Tibial nerve (tissue), 4 donors: ENCODE data around the gene SUMO3. TPM values are rescaled to one million over a fixed set of nuclear protein-coding genes. Genes with fewer than 3 reads are reported as not detected.

ENCODE experiments used
- DNase-seq, 2 donors: peaks; one replicate each; pipeline ENCODE4 v3.0.0-alpha.2; 2019; ENCODE audit warnings: low spot score in 2 of 2
- H3K27ac ChIP-seq, 4 donors: fragments of 200-600 bp; sonication (generic) in 3 of 4; one replicate each; pipeline ENCODE4 v1.5.1; 2017 to 2019; ENCODE audit warnings: mild to moderate bottlenecking in 1 of 4
- H3K27me3 ChIP-seq, 2 donors: fragments of 200-600 bp; sonication (generic) in 1 of 2; one replicate each; pipeline versions ENCODE4 v1.5.1 to v1.6.0; 2017 to 2019
- H3K36me3 ChIP-seq, 3 donors: fragments of 200-600 bp; sonication (generic); one replicate each; pipeline ENCODE4 v1.5.1; 2018 to 2019
- H3K4me1 ChIP-seq, 4 donors: fragments of 200-600 bp; sonication (generic) in 3 of 4; one replicate each; pipeline ENCODE4 v1.5.1; 2017 to 2019
- H3K4me3 ChIP-seq, 4 donors: fragments of 200-600 bp; sonication (generic) in 3 of 4; one replicate each; pipeline ENCODE4 v1.5.1; 2017 to 2019; ENCODE audit warnings: mild to moderate bottlenecking in 1 of 4, moderate library complexity in 1 of 4
- H3K9me3 ChIP-seq, 4 donors: fragments of 200-600 bp; sonication (generic) in 3 of 4; one replicate each; pipeline ENCODE4 v1.5.1; 2017 to 2019
- EP300 ChIP-seq, 2 donors: sonication (generic); formaldehyde crosslinking; IDR thresholded peaks; one replicate each; pipeline ENCODE4 v1.6.1; 2017; ENCODE audit warnings: antibody characterized with exemption in 2 of 2, mild to moderate bottlenecking in 1 of 2
- POLR2A ChIP-seq, 2 donors: fragments of 450-650 bp; IDR thresholded peaks; one replicate each; pipeline ENCODE4 v1.6.1; 2017; ENCODE audit warnings: antibody characterized with exemption in 2 of 2, mild to moderate bottlenecking in 2 of 2, moderate library complexity in 2 of 2
- WGBS, 2 donors: methylation state at CpG; one replicate each; pipeline ENCODE4 v1.1.5; 2018; 5-methylcytosine and 5-hydroxymethylcytosine counted together
- total RNA-seq, 4 donors: library from RNA; depleted of rRNA; stranded (reverse); fragments of >200 nt; gene quantifications; one replicate each; pipeline ENCODE4 v1.1.0, GENCODE V29; 2016
- TF ChIP-seq, protein P1 (sequence below), 5 experiments: fragments of 200-600 bp in 3 of 5; fragments of 450-650 bp in 2 of 5; sonication (generic) in 3 of 5; IDR thresholded peaks; one replicate each; pipeline ENCODE4 v1.5.1; 2016 to 2019; ENCODE audit warnings: antibody characterized with exemption in 5 of 5, mild to moderate bottlenecking in 3 of 5, moderate library complexity in 2 of 5

The SUMO3 gene
- total RNA-seq, 4 donors from 2014 or later, result 59.9 to 70.8 (median 62.1) TPM

DNA sequence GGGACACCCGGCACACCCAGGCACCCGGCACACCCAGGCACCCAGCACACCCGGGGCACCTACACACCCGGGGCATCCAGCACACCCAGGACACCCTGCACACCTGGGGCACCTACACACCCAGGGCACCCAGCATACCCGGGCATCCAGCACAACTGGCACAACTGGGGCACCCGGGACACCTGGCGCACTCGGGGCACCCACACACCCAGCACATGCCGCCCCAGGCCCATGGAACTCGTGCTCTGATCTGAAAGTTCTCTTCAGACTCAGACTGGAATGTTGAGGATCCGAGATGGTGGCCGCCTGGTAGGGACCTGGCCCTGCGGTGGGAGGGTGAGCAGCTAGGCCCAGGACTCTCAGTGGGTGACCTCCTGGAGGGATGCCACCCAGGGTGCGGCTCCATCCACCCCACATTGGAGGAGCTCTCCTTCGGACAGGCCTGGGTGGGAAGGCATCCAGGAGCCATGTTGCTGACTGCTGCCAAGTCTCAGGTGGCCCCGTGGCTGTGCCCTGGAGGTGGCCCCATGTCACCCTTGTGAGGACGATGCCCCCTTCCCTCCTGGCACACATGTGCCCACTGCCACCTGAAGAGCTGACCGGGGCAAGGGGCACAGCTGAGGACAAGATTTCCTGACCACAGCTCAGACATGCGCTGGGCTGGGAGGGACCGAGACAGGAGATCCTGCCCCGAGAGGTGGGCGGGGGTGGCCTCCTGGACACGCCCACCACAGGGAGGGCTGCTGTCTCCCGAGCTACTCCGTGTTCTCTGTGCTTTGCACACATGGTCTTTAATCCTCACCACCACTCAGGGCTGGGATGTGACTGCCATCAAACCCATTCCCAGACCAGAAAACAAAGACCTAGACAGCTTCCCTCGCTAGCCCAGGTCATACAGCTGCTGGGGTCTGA lies 53.3 kb downstream of the SUMO3 start:
- DNase-seq, result no peak

DNA sequence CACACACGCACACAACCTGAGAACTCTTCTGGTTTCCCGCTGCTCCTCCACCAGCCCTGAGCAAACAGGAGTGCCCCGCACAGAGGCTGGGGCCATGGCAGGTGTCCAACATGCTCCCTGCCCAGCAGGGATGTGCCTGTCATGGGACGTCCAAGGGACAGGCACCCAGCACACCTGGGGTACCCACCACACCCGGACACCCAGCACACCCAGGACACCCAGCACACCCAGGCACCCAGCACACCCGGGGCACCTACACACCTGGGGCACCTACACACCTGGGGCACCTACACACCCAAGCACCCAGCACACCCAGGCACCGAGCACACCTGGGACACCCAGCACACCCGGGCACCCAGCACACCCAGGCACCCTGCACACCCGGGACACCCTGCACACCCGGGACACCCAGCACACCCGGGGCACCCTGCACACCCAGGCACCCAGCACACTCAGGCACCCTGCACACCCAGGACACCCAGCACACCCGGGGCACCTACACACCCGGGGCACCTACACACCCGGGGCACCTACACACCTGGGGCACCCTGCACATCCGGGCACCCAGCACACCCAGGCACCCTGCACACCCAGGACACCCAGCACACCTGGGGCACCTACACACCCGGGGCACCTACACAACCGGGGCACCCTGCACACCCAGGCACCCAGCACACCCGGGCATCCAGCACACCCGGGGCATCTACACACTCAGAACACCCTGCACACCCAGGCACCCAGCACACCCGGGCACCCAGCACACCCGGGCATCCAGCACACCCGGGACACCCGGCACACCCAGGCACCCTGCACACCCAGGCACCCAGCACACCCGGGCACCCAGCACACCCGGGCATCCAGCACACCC lies 54.2 kb downstream of the SUMO3 start:
- TF ChIP-seq, protein P1, sequence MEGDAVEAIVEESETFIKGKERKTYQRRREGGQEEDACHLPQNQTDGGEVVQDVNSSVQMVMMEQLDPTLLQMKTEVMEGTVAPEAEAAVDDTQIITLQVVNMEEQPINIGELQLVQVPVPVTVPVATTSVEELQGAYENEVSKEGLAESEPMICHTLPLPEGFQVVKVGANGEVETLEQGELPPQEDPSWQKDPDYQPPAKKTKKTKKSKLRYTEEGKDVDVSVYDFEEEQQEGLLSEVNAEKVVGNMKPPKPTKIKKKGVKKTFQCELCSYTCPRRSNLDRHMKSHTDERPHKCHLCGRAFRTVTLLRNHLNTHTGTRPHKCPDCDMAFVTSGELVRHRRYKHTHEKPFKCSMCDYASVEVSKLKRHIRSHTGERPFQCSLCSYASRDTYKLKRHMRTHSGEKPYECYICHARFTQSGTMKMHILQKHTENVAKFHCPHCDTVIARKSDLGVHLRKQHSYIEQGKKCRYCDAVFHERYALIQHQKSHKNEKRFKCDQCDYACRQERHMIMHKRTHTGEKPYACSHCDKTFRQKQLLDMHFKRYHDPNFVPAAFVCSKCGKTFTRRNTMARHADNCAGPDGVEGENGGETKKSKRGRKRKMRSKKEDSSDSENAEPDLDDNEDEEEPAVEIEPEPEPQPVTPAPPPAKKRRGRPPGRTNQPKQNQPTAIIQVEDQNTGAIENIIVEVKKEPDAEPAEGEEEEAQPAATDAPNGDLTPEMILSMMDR (IDR thresholded peaks at IDR 0.05), result no peak
- no peak for TF ChIP-seq EP300 (IDR thresholded peaks at IDR 0.05)
- no peak for TF ChIP-seq POLR2A (IDR thresholded peaks at IDR 0.05)
- Histone ChIP-seq H3K4me1 (peaks cover 0 to 6% (median 0%) of the 10 kb centered on the region in 4 donors), H3K36me3 (peaks cover 0 to 9% (median 0%) of the 10 kb centered on the region in 3 donors), H3K9me3 (no peaks in the 10 kb centered on the region), H3K27me3 (no peaks in the 10 kb centered on the region), H3K4me3 (no peak overlapping the region), H3K27ac (no peak overlapping the region)
- WGBS, 2 donors, result 80 to 87% methylated on average over 12 to 22 of the region's 25 CpGs
- DNase-seq, result no peak

More for the DNA sequence above, 53.3 kb downstream of the SUMO3 start:
- Histone ChIP-seq H3K36me3 (peaks cover 0 to 16% (median 0%) of the 10 kb centered on the region in 3 donors), H3K9me3 (no peaks in the 10 kb centered on the region), H3K27me3 (no peaks in the 10 kb centered on the region), H3K4me3 (no peak overlapping the region), H3K27ac (no peak overlapping the region), H3K4me1 (peaks cover 0 to 6% (median 0%) of the 10 kb centered on the region in 4 donors)
- no peak for TF ChIP-seq POLR2A (IDR thresholded peaks at IDR 0.05)
- TF ChIP-seq, protein P1 (IDR thresholded peaks at IDR 0.05), result no peak
- no peak for TF ChIP-seq EP300 (IDR thresholded peaks at IDR 0.05)
- WGBS, 2 donors, result 70 to 72% methylated on average over 13 to 20 of the region's 26 CpGs

DNA sequence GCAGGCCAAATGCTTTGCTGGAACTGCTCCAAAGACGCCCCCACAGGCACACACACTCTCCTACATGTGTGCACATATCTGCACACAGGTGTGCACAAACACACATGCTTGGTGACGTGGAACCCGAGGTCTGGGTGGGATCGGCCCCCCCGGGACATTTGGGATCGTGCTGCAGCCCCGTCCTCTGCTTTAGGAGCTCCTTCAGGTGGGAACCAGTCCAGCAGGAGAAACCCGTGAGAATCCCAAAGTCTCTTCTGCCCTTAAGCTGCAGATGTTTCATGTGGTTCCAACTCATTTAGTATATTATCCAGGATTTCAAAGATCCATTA lies 54.8 kb downstream of the SUMO3 start:
- TF ChIP-seq EP300 (IDR thresholded peaks at IDR 0.05), result no peak
- TF ChIP-seq, protein P1 (IDR thresholded peaks at IDR 0.05), result no peak
- TF ChIP-seq POLR2A (IDR thresholded peaks at IDR 0.05), result no peak
- 72 to 77% methylated on average over 6 to 8 of the region's 8 CpGs for WGBS, 2 donors
- no peaks in the 10 kb centered on the region for H3K27me3 ChIP-seq
- H3K36me3 ChIP-seq, result peaks cover 0 to 2% (median 0%) of the 10 kb centered on the region in 3 donors
- no peak for DNase-seq
- peaks cover 0 to 6% (median 0%) of the 10 kb centered on the region in 4 donors for H3K4me1 ChIP-seq
- no peak overlapping the region for H3K4me3 ChIP-seq
- H3K27ac ChIP-seq, result no peak overlapping the region
- peaks cover 0 to 3% (median 0%) of the 10 kb centered on the region in 4 donors for H3K9me3 ChIP-seq

DNA sequence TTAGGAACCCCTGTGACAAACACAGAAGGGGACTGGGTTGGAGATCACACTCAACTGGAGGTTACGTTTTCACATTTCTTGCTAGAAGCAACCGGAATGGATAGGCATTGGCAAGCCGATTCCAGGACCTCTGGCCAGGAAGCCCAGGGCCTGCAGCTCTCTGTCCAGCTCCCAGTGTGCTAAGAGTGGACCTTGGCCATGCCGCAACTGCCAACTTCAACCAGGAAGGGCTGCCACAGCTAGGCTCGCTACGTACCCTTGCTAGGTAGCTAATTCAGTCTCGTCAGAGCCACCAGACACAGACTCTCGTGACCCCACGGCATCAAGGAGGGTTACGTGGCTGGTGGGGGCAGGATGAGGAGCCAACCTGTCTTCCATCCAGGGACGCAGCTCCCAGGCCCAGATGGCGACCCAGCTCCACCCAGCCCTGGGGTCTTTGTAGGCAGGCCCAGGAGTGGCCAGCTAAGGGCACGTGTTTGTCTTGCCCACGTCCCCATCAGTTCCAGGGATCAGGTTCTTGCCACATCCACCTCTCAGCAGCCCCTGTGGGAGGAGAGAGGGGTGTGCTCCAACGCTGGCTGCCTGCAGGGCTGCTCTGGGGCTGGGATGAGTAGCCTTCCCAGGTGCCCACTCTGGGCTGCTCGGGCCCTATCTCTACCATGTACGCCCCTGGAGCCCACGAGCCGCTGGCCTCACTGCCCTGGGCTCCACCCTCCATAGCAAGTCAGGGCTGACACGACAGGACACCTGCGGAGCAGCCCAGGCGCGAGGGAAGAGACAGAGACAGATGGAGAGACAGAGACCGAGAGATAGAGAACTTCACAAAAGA lies 55.4 kb downstream of the SUMO3 start:
- H3K27ac ChIP-seq, result no peak overlapping the region
- H3K9me3 ChIP-seq, result peaks cover 0 to 8% (median 0%) of the 10 kb centered on the region in 4 donors
- H3K36me3 ChIP-seq, result no peaks in the 10 kb centered on the region
- no peak for TF ChIP-seq POLR2A (IDR thresholded peaks at IDR 0.05)
- TF ChIP-seq EP300 (IDR thresholded peaks at IDR 0.05), result no peak
- no peaks in the 10 kb centered on the region for H3K27me3 ChIP-seq
- DNase-seq, result no peak
- H3K4me3 ChIP-seq, result no peak overlapping the region
- 86 to 90% methylated on average over 22 to 24 of the region's 24 CpGs for WGBS, 2 donors
- peaks cover 0 to 6% (median 0%) of the 10 kb centered on the region in 4 donors for H3K4me1 ChIP-seq

DNA sequence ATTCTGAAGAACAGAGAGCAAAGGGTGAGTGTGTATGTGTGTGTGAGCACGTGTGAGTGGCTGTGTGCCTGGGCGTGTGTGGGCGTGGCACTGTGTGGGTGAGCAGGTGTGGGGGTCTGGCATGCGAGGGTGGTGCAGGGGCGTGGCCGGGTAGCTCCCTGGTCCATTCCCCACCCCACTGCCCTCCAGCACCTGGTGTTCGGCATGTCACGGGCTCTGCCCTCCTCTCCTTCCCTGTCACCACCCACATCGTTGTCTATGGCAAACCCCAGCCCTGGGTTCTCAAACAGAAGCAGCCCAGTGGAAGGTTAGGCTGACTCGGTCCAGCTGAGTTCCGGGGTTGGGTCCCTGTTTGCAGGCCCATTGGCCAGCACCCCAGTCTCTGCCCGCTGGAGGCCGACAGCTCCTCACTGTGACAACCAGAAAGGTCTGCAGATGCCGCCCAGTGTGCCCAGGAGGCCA lies 56.1 kb downstream of the SUMO3 start:
- WGBS, 2 donors, result 79 to 89% methylated on average over 9 to 14 of the region's 14 CpGs

More for the DNA sequence above, 56.1 kb downstream of the SUMO3 start:
- peaks cover 0 to 6% (median 0%) of the 10 kb centered on the region in 4 donors for H3K4me1 ChIP-seq
- H3K9me3 ChIP-seq, result peaks cover 0 to 12% (median 0%) of the 10 kb centered on the region in 4 donors
- TF ChIP-seq, protein P1 (IDR thresholded peaks at IDR 0.05), result no peak
- TF ChIP-seq EP300 (IDR thresholded peaks at IDR 0.05) (no peak), POLR2A (IDR thresholded peaks at IDR 0.05) (no peak)
- no peak overlapping the region for H3K4me3 ChIP-seq
- H3K36me3 ChIP-seq, result no peaks in the 10 kb centered on the region
- DNase-seq, result no peak
- H3K27me3 ChIP-seq, result no peaks in the 10 kb centered on the region
- H3K27ac ChIP-seq, result no peak overlapping the region
